ENCODE results near the gene IGF2. TPM values are rescaled to one million over a fixed set of nuclear protein-coding genes. Genes with fewer than 3 reads are reported as not detected.

Gene IGF2
- total RNA-seq, 1 donor from 2014 or later = 56.5 TPM

DNA sequence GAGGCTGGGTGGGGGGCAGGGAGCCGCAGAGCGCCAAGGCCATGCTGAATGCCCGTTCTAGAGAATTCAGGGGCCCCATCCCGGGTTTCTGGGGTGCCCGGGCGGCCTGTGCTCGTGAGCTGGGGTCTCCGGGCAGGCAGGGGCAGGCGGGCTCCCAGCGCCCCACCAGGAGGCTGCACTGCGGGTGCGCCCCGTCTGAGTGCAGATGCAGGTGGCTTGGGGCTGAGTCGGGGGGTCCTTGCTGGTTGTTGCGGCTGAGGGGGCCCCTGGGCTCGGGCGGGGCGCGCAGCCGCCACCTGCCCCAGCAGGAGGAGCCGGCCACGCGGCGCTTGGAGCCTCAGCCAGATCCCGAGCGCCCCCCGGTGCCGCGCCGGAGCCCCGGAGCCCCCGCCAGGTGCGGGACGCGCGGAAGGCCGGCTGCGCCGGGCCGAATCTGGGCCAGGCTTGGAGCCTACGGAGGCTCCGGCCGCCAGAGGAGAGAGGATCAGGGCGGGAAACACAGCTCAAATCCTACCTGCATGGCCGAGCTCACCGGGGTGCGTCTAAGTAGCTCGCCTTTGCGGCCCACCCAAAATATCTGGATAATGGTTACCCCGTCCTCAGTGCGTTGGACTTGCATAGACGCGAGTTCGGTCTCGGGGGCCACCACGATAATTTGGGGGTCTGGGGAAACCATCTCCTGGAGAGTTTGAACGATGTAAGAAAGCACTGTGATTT, 590 bp upstream of the IGF2 start:
- intact Hi-C loops (cut with DNase I) = no loop called here
- no peak for DNase-seq (ENCODE audit: extremely low spot score in 2 of 2)
- Histone ChIP-seq H3K4me3 (peak overlapping the region in 1 of 2 donors; percentile 51), H3K27me3 (peaks cover 17% of the 10 kb centered on the region), H3K36me3 (no peaks in the 10 kb centered on the region), H3K4me1 (peaks cover 26% of the 10 kb centered on the region), H3K27ac (no peak overlapping the region), H3K9me3 (no peaks in the 10 kb centered on the region)
- TF ChIP-seq POLR2A (IDR thresholded peaks at IDR 0.05) = no peak
- TF ChIP-seq POLR2AphosphoS5 (IDR thresholded peaks at IDR 0.05; ENCODE audit: insufficient read depth in 1 of 2, low read depth in 1 of 2) = no peak
- TF ChIP-seq, protein P1, sequence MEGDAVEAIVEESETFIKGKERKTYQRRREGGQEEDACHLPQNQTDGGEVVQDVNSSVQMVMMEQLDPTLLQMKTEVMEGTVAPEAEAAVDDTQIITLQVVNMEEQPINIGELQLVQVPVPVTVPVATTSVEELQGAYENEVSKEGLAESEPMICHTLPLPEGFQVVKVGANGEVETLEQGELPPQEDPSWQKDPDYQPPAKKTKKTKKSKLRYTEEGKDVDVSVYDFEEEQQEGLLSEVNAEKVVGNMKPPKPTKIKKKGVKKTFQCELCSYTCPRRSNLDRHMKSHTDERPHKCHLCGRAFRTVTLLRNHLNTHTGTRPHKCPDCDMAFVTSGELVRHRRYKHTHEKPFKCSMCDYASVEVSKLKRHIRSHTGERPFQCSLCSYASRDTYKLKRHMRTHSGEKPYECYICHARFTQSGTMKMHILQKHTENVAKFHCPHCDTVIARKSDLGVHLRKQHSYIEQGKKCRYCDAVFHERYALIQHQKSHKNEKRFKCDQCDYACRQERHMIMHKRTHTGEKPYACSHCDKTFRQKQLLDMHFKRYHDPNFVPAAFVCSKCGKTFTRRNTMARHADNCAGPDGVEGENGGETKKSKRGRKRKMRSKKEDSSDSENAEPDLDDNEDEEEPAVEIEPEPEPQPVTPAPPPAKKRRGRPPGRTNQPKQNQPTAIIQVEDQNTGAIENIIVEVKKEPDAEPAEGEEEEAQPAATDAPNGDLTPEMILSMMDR (IDR thresholded peaks at IDR 0.05) = no peak

DNA sequence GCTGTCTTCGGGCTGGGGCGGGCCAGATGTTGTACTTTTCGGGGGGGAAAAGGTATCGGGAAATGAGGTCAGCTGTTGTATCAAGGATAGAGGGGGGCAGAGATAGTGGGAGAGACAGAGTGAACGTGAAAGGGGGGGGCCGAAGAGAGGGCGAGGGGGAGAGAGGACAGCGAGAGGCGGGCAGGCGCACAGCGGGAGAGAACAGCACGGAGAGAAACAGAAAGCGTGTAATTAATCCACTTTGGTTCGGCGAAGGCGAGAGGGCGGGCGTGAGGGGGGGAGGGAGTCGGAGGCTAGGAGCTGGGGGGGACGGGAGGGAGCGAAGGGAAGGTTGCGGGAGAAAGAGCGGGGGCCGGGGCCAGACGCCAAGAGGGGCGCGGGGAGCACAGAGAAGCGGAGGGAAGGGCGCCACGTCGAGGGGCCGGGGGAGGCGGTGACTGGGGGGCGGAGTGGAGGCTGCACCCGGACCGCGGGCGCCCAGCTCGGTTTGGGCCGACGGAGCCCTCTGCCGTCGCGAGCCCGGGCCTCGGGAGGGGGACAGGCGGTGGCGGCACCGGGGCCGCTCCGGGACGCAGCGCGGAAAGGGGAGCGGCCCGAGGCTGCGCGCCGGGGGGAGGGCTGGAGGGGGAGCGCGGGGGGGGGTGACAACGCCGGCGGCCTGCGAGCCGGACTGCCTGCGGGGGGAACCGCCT, 612 bp downstream of the IGF2 start:
- DNase-seq (ENCODE audit: extremely low spot score in 2 of 2) = no peak
- H3K9me3 ChIP-seq = no peaks in the 10 kb centered on the region
- H3K4me1 ChIP-seq = peaks cover 17% of the 10 kb centered on the region
- peak overlapping the region; percentile 34 to 51 for H3K4me3 ChIP-seq
- TF ChIP-seq POLR2A (IDR thresholded peaks at IDR 0.05) (no peak), POLR2AphosphoS5 (IDR thresholded peaks at IDR 0.05; ENCODE audit: insufficient read depth in 1 of 2, low read depth in 1 of 2) (no peak)
- TF ChIP-seq, protein P1 (IDR thresholded peaks at IDR 0.05) = no peak
- peaks cover 12% of the 10 kb centered on the region for H3K27me3 ChIP-seq
- H3K36me3 ChIP-seq = no peaks in the 10 kb centered on the region
- intact Hi-C loops (cut with DNase I) = no loop called here
- H3K27ac ChIP-seq = no peak overlapping the region

DNA sequence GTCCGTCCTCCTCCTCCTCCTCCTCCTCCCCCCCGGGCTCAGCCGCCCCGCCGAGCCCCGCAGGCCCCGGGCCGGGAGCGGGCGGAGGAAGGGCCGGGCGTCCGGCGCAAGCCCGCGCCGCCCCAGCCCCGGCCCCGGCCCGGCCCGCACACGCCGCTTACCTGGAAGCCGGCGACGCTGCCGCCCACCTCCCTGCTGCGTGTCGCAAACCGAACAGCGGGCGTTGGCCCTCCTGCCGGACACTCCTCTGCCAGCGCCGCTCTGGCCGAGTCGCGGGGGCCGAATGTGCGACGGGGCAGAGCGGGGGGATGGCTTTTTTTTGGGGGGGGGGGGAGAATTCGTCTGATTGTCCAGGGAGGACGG, 1.1 kb downstream of the IGF2 start:
- peaks cover 12% of the 10 kb centered on the region for H3K27me3 ChIP-seq
- intact Hi-C loops (cut with DNase I) = no loop called here
- H3K4me3 ChIP-seq = peak overlapping the region; percentile 34 to 51

DNA sequence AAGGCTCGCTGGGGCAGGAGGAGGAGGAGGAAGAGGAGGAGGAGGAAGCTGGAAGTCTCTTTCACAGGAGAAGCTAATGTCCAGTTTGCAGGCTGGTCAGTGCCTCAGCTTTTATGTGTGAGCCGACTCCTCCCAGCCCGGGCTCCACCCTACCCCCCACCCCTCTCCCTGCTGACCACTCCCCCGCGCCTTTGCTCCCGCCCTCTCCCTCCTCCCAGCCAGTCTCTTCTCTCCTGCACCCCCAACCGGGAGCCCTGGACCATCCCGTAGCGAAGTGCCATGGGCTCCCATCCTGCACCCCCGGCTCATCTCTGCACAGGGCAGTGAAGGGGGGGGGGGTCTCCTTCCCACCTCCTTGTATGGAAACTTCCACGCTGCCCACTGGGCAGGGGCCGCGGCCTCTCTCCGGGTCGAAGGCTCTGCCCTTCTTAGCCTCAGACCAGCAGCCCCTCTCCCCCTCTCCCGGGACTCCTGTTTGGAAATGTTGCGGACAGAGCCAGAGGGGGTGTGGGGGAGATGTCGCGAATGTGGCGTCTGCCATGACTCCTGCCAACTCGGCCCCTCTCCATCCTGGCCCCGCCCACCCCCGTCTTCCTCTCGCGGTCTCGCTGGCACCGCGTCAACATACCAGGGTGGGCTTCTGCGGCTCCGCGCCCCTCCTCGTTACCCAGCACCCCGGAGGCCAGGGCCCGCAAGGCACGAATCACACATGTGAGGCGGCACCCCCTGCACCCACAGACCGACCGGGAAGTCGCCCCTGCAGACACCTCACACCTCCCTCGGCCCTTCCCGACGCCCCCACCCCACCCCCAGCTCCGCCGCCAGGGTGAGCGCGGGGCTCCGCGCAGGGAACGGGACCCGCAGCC, 1.8 kb downstream of the IGF2 start:
- intact Hi-C loops (cut with DNase I) = no loop called here
- peaks cover 17% of the 10 kb centered on the region for H3K4me1 ChIP-seq
- H3K27me3 ChIP-seq = peaks cover 12% of the 10 kb centered on the region
- no peak overlapping the region for H3K27ac ChIP-seq
- no peaks in the 10 kb centered on the region for H3K36me3 ChIP-seq
- H3K4me3 ChIP-seq = peak overlapping the region; percentile 34 to 51
- DNase-seq (ENCODE audit: extremely low spot score in 2 of 2) = no peak
- no peaks in the 10 kb centered on the region for H3K9me3 ChIP-seq
- TF ChIP-seq POLR2A (IDR thresholded peaks at IDR 0.05) = no peak
- peak in 1 of 2 donors; percentile 33 for TF ChIP-seq POLR2AphosphoS5 (IDR thresholded peaks at IDR 0.05; ENCODE audit: insufficient read depth in 1 of 2, low read depth in 1 of 2)

More for the DNA sequence above, 1.1 kb downstream of the IGF2 start:
- no peaks in the 10 kb centered on the region for H3K9me3 ChIP-seq
- DNase-seq (ENCODE audit: extremely low spot score in 2 of 2) = no peak
- TF ChIP-seq POLR2A (IDR thresholded peaks at IDR 0.05) = no peak
- H3K27ac ChIP-seq = no peak overlapping the region
- no peaks in the 10 kb centered on the region for H3K36me3 ChIP-seq
- peaks cover 17% of the 10 kb centered on the region for H3K4me1 ChIP-seq

DNA sequence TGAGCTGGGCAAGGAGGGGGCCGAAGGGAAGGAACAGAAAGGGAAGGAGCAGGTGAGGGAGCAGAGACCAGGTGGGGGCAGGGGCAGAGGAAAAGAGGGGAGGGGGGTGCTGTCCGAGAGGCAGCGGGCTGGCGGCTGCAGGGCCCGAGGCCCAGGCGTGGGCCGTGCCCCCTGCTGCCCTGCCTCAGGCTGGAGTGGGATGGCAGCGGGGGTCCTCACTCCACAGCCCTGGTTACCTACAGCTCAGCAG, 2.3 kb downstream of the IGF2 start:
- no peak for TF ChIP-seq POLR2A (IDR thresholded peaks at IDR 0.05)
- TF ChIP-seq, protein P1 (IDR thresholded peaks at IDR 0.05) = no peak
- no peak for TF ChIP-seq POLR2AphosphoS5 (IDR thresholded peaks at IDR 0.05; ENCODE audit: insufficient read depth in 1 of 2, low read depth in 1 of 2)
- no peak for DNase-seq (ENCODE audit: extremely low spot score in 2 of 2)
- peaks cover 12% of the 10 kb centered on the region for H3K27me3 ChIP-seq
- intact Hi-C loops (cut with DNase I) = no loop called here
- peaks cover 17% of the 10 kb centered on the region for H3K4me1 ChIP-seq
- no peaks in the 10 kb centered on the region for H3K9me3 ChIP-seq
- no peak overlapping the region for H3K27ac ChIP-seq
- H3K36me3 ChIP-seq = no peaks in the 10 kb centered on the region
- peak overlapping the region in 1 of 2 donors; percentile 51 for H3K4me3 ChIP-seq

Data from vagina (tissue), 2 donors.